ENCODE results near the gene CTIF. TPM values are rescaled to one million over a fixed set of nuclear protein-coding genes. Genes with fewer than 3 reads are reported as not detected.

Gene CTIF
- total RNA-seq, 1 donor from 2014 or later: 35.1 TPM

DNA sequence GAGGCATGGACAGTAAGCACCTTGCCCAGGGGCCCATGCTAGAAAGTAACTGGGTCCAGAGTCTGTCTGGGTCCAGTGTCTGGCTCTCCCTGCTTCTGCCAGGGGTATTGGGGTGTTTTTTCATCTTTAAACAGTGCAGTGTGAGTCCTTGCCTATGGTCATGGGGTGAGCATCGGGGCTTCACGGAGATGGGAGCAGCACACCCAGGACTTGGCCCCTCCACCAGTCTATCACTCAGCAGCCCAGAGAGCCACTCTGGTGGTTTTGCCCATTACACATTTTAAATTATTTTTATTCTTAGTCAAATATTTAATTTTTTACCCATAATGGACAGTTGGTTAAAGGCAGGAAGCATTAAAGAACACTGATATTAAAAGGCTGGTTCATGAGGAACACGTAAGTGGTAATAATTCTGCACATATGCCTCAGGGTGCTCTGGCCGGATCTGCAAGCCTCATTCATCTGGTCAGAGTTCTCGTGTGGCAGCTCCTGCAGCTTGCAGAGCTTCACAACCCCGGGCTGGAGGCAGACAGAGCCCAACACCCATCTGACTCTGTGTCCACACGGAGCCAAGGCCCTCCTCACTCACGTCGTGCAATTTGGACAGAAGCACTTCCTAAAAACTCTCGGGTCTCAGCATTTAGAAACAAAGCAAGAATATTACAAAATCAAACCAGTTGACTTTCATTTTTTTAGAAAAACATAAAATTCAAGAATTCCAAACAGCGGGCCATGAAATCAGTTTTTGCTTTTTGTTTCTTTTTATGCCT lies 204.1 kb downstream of the CTIF start:
- Histone ChIP-seq H3K36me3 (no peaks in the 10 kb centered on the region), H3K4me3 (no peak overlapping the region), H3K4me1 (peaks cover 35% of the 10 kb centered on the region), H3K27me3 (no peaks in the 10 kb centered on the region), H3K27ac (peak overlapping the region; percentile 69), H3K9me3 (no peaks in the 10 kb centered on the region)
- no peak for DNase-seq (ENCODE audit: extremely low spot score in 2 of 2)
- intact Hi-C loops (cut with DNase I): no loop called here
- TF ChIP-seq POLR2A (IDR thresholded peaks at IDR 0.05): no peak
- TF ChIP-seq POLR2AphosphoS5 (IDR thresholded peaks at IDR 0.05; ENCODE audit: insufficient read depth in 1 of 2, low read depth in 1 of 2): peak in 1 of 2 donors; percentile 54
- TF ChIP-seq CTCF (IDR thresholded peaks at IDR 0.05): no peak

DNA sequence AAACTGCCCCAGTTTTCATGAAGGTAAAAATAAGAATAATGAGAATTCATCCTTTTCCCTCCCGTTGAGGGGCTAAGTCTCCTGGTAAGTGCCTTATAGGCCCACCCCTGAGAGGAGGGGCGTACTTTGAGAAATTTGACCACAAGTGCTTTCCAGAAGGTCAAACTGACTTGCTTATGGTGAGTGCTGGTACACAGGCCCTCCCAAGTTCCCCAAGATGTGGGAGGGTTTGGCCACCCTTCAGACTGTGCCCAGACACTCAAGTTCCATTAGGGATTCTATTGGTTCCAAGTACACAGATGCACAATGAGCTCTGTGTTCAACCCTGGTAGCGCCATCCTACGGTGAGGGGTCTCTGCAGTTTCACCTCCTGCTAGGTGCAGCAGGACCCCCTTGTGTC lies 205.1 kb downstream of the CTIF start:
- no peak for TF ChIP-seq POLR2AphosphoS5 (IDR thresholded peaks at IDR 0.05; ENCODE audit: insufficient read depth in 1 of 2, low read depth in 1 of 2)
- no peak for TF ChIP-seq CTCF (IDR thresholded peaks at IDR 0.05)
- no peak for TF ChIP-seq POLR2A (IDR thresholded peaks at IDR 0.05)
- intact Hi-C loops (cut with DNase I): no loop called here
- DNase-seq (ENCODE audit: extremely low spot score in 2 of 2): no peak
- no peaks in the 10 kb centered on the region for H3K36me3 ChIP-seq
- H3K27ac ChIP-seq: peak overlapping the region; percentile 69
- H3K9me3 ChIP-seq: no peaks in the 10 kb centered on the region
- no peak overlapping the region for H3K4me3 ChIP-seq
- no peaks in the 10 kb centered on the region for H3K27me3 ChIP-seq
- peaks cover 35% of the 10 kb centered on the region for H3K4me1 ChIP-seq

DNA sequence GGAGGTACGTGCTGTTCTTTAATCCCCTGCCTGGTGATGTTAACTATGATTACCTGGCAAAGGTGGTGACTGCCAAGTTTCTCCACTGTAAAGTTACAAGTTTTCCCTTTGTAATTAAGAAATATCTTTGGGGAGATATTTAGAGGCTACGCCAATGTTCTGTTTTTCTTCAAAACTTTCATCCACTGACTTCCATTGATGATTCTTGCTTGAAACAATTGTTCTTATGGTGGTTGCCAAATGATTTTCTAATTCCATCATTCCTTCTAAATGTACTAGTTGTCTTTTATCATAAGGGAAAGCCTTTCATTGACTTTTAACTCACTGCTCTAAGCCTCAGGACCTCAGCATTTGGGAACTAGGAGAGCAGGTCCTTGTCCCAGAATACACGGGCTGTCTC lies 206.5 kb downstream of the CTIF start:
- DNase-seq (ENCODE audit: extremely low spot score in 2 of 2): no peak
- TF ChIP-seq CTCF (IDR thresholded peaks at IDR 0.05) (no peak), POLR2A (IDR thresholded peaks at IDR 0.05) (no peak), POLR2AphosphoS5 (IDR thresholded peaks at IDR 0.05; ENCODE audit: insufficient read depth in 1 of 2, low read depth in 1 of 2) (no peak)
- Histone ChIP-seq H3K27me3 (no peaks in the 10 kb centered on the region), H3K9me3 (no peaks in the 10 kb centered on the region), H3K36me3 (no peaks in the 10 kb centered on the region), H3K4me1 (peaks cover 35% of the 10 kb centered on the region), H3K27ac (peak overlapping the region; percentile 57), H3K4me3 (no peak overlapping the region)
- intact Hi-C loops (cut with DNase I): no loop called here

DNA sequence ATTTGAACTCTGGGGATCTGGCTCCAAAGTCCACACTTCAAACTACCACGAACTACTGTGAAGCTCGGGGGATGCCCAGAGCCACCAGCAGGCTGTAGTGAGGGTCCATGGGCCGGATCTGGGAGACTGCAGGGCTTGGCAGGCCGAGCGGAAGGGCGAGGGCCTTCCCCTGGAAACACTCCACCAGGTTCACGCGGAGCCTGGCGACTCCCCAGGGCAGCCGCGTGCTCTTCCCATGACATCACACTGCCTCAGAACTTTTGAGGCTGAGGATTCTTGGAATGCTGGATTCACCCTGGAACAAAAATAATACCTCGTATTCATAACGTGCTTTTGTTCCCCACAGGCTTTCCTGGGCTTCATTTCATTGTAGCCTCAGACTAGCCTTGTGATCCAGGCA lies 210.9 kb downstream of the CTIF start:
- DNase-seq (ENCODE audit: extremely low spot score in 2 of 2): no peak
- Histone ChIP-seq H3K27me3 (no peaks in the 10 kb centered on the region), H3K27ac (peak overlapping the region; percentile 70), H3K36me3 (no peaks in the 10 kb centered on the region), H3K4me3 (no peak overlapping the region), H3K4me1 (peaks cover 21% of the 10 kb centered on the region), H3K9me3 (no peaks in the 10 kb centered on the region)
- TF ChIP-seq POLR2A (IDR thresholded peaks at IDR 0.05) (no peak), POLR2AphosphoS5 (IDR thresholded peaks at IDR 0.05; ENCODE audit: insufficient read depth in 1 of 2, low read depth in 1 of 2) (peak; percentile 67 to 79), CTCF (IDR thresholded peaks at IDR 0.05) (no peak)
- intact Hi-C loops (cut with DNase I): no loop called here

- H3K27me3 ChIP-seq: no peaks in the 10 kb centered on the region
- TF ChIP-seq CTCF (IDR thresholded peaks at IDR 0.05) (no peak), POLR2AphosphoS5 (IDR thresholded peaks at IDR 0.05; ENCODE audit: insufficient read depth in 1 of 2, low read depth in 1 of 2) (no peak), POLR2A (IDR thresholded peaks at IDR 0.05) (no peak)
- intact Hi-C loops (cut with DNase I): no loop called here
- H3K36me3 ChIP-seq: no peaks in the 10 kb centered on the region
- H3K9me3 ChIP-seq: no peaks in the 10 kb centered on the region
- peak overlapping the region; percentile 70 for H3K27ac ChIP-seq
- DNase-seq (ENCODE audit: extremely low spot score in 2 of 2): no peak
- H3K4me1 ChIP-seq: peaks cover 17% of the 10 kb centered on the region
- H3K4me3 ChIP-seq: no peak overlapping the region
These were observed 211.8 kb downstream of the CTIF start for GRCh38 chr18:48750485-48751175.
